Measurements from ENCODE around the gene ATE1. TPM values are rescaled to one million over a fixed set of nuclear protein-coding genes. Genes with fewer than 3 reads are reported as not detected.
A peak's percentile ranks its signal among the peaks of the same experiment; 100 is the strongest.

Gene ATE1
- total RNA-seq, 1 experiment from 2014 or later: 23.8 TPM

GRCh38 chr10:121713486-121713885, 214.3 kb downstream of the ATE1 start (continued):
- TF ChIP-seq TEAD4 (CRISPR knock-in tag; IDR thresholded peaks at IDR 0.05): no peak
- TF ChIP-seq SP1 (CRISPR knock-in tag; conservative IDR thresholded peaks at IDR 0.05): no peak
- no peak for TF ChIP-seq JAZF1 (CRISPR knock-in tag; IDR thresholded peaks at IDR 0.05)
- no peak for TF ChIP-seq MLX (CRISPR knock-in tag; IDR thresholded peaks at IDR 0.05)
- no peak for TF ChIP-seq MXD4 (CRISPR knock-in tag; IDR thresholded peaks at IDR 0.05; ENCODE audit: borderline replicate concordance)
- TF ChIP-seq ESRRA (CRISPR knock-in tag; IDR thresholded peaks at IDR 0.05; ENCODE audit: borderline replicate concordance): no peak

GRCh38 chr10:121710971-121711370, 216.9 kb downstream of the ATE1 start:
- no peak overlapping the region for H3K27ac Mint-ChIP-seq
- POLR2A ChIA-PET: no interaction called here
- CTCF ChIA-PET: interaction anchor here (1.0 kb wide), 1 partner anchor 14 kb away, joined by 4 read pairs; no protein-coding TSS in a partner anchor

GRCh38 chr10:121710207-121710606, 217.6 kb downstream of the ATE1 start:
- DNase-seq (ENCODE audit: low spot score): no peak
- peaks cover 18% of the 10 kb centered on the region for H3K9me3 Mint-ChIP-seq
- H3K4me3 Mint-ChIP-seq: peak overlapping the region; percentile 26; the same call in 1 of the 2 replicates
- POLR2A ChIA-PET: no interaction called here
- H3K36me3 Mint-ChIP-seq: peaks cover 13% of the 10 kb centered on the region; the same call in 1 of the 2 replicates
- ATAC-seq: peak; percentile 33
- H3K27me3 Mint-ChIP-seq (ENCODE audit: low read depth): no peaks in the 10 kb centered on the region
- H3K4me1 Mint-ChIP-seq: peaks cover 32% of the 10 kb centered on the region
- CTCF ChIA-PET: interaction anchor here (1.1 to 2.3 kb wide), 3 partner anchors 13 to 24 kb away, joined by 7 to 17 read pairs (median 7); no protein-coding TSS in a partner anchor
- H3K27ac Mint-ChIP-seq: 0 out of 2 replicates have a peak overlapping the region, but pooled peaks have one; percentile 37
- TF ChIP-seq TCF7 (CRISPR knock-in tag; IDR thresholded peaks at IDR 0.05; ENCODE audit: low read depth): no peak
- no peak for TF ChIP-seq NFYB (CRISPR knock-in tag; conservative IDR thresholded peaks at IDR 0.05; ENCODE audit: low read depth)
- TF ChIP-seq ZNF317 (CRISPR knock-in tag; IDR thresholded peaks at IDR 0.05; ENCODE audit: borderline replicate concordance, low read depth): no peak
- no peak for TF ChIP-seq IRF1 (CRISPR knock-in tag; IDR thresholded peaks at IDR 0.05)
- TF ChIP-seq ZNF416 (CRISPR knock-in tag; IDR thresholded peaks at IDR 0.05): no peak
- no peak for TF ChIP-seq TEAD1 (CRISPR knock-in tag; IDR thresholded peaks at IDR 0.05)
- TF ChIP-seq ZSCAN18 (CRISPR knock-in tag; IDR thresholded peaks at IDR 0.05): no peak
- TF ChIP-seq CDX4 (CRISPR knock-in tag; IDR thresholded peaks at IDR 0.05; ENCODE audit: borderline replicate concordance): no peak
- no peak for TF ChIP-seq SOX15 (CRISPR knock-in tag; IDR thresholded peaks at IDR 0.05)

More at GRCh38 chr10:121710971-121711370, 216.9 kb downstream of the ATE1 start:
- no peaks in the 10 kb centered on the region for H3K27me3 Mint-ChIP-seq (ENCODE audit: low read depth)
- TF ChIP-seq TEAD1 (CRISPR knock-in tag; IDR thresholded peaks at IDR 0.05) (no peak), MXD4 (CRISPR knock-in tag; IDR thresholded peaks at IDR 0.05; ENCODE audit: borderline replicate concordance) (no peak), PRDM15 (CRISPR knock-in tag; IDR thresholded peaks at IDR 0.05) (no peak), MLX (CRISPR knock-in tag; IDR thresholded peaks at IDR 0.05) (no peak), ZBTB21 (CRISPR knock-in tag; IDR thresholded peaks at IDR 0.05; ENCODE audit: borderline replicate concordance) (no peak)
- DNase-seq (ENCODE audit: low spot score) (no peak), ATAC-seq (no peak)
- H3K36me3 Mint-ChIP-seq: peaks cover 13% of the 10 kb centered on the region; the same call in 1 of the 2 replicates
- no peak overlapping the region for H3K4me3 Mint-ChIP-seq
- peaks cover 32% of the 10 kb centered on the region for H3K4me1 Mint-ChIP-seq
- H3K9me3 Mint-ChIP-seq: peaks cover 20% of the 10 kb centered on the region

Data from WTC11 (cell line).